Activated T-cell treated with anti-CD3 and anti-CD28 coated beads, Interleukin-2, amount 50 U/mL, for 72 hours (primary cell): ENCODE results near the gene IPO4. TPM values are rescaled to one million over a fixed set of nuclear protein-coding genes. Genes with fewer than 3 reads are reported as not detected.

Experiments used
- ATAC-seq, 2 donors: fragments of 150-1000 bp; cut with Tn5 transposase; replicated peaks in 1 of 2; 2 replicates each; pipeline ENCODE4 v1.10.0; 2021; ENCODE audit warnings: moderate library complexity in 2 of 2, mild to moderate bottlenecking in 1 of 2
- DNase-seq, 2 donors: peaks; one replicate each; pipeline ENCODE4 v3.0.0; 2021 to 2022; ENCODE audit warnings: mixed read lengths in 1 of 2
- H3K27ac Mint-ChIP-seq: one replicate; pipeline ENCODE4 v1.8.0; 2022; ENCODE audit warnings: mild to moderate bottlenecking, moderate library complexity, mixed read lengths
- H3K27me3 Mint-ChIP-seq: one replicate; pipeline ENCODE4 v1.8.0; 2022; ENCODE audit warnings: low read depth, mixed read lengths
- H3K36me3 Mint-ChIP-seq, 2 donors: one replicate each; pipeline ENCODE4 v1.8.0; 2022; ENCODE audit warnings: mixed read lengths in 2 of 2, mild to moderate bottlenecking in 1 of 2; ENCODE audit not compliant: insufficient read depth in 2 of 2
- H3K4me1 Mint-ChIP-seq: one replicate; pipeline ENCODE4 v1.8.0; 2022; ENCODE audit warnings: low read depth, mixed read lengths
- H3K4me3 Mint-ChIP-seq, 2 donors: one replicate each; pipeline ENCODE4 v1.8.0; 2022; ENCODE audit warnings: mild to moderate bottlenecking in 2 of 2, mixed read lengths in 2 of 2, moderate library complexity in 2 of 2
- H3K9me3 Mint-ChIP-seq, 2 donors: one replicate each; pipeline ENCODE4 v1.8.0; 2022; ENCODE audit warnings: mixed read lengths in 2 of 2
- total RNA-seq, 2 donors: library from RNA; stranded (reverse); gene quantifications; one replicate each; pipeline ENCODE4 v1.2.3, GENCODE V29; 2022

The IPO4 gene
- total RNA-seq = 10 to 100 TPM; 30.9 to 38.0 TPM

GRCh38 chr14:24188251-24189058 lies at the start of gene IPO4:
Gene IPO4 (minus strand): TSS chr14:24188816. CDS start chr14:24188787, 29 bp downstream.
- peak; percentile 94 to 96 for DNase-seq
- Mint-ChIP-seq H3K4me1 (peaks cover 49% of the 10 kb centered on the region), H3K4me3 (peak within 1 kb of the TSS; percentile 91 to 93), H3K27ac (peak within 1 kb of the TSS; percentile 89), H3K27me3 (no peaks in the 10 kb centered on the region), H3K9me3 (no peaks in the 10 kb centered on the region), H3K36me3 (peaks cover 3 to 9% of the 10 kb centered on the region in 2 donors)
- ATAC-seq = peak; percentile 92

GRCh38 chr14:24238123-24238522 lies 49.5 kb upstream of the IPO4 start:
- peak overlapping the region; percentile 16 for H3K27ac Mint-ChIP-seq
- ATAC-seq (no peak), DNase-seq (no peak)
- no peaks in the 10 kb centered on the region for H3K9me3 Mint-ChIP-seq
- no peaks in the 10 kb centered on the region for H3K27me3 Mint-ChIP-seq
- peaks cover 79% of the 10 kb centered on the region for H3K4me1 Mint-ChIP-seq
- H3K4me3 Mint-ChIP-seq = no peak overlapping the region
- H3K36me3 Mint-ChIP-seq = peaks cover 15 to 16% of the 10 kb centered on the region in 2 donors

GRCh38 chr14:24237463-24237955 lies 48.9 kb upstream of the IPO4 start:
- no peaks in the 10 kb centered on the region for H3K9me3 Mint-ChIP-seq
- peak overlapping the region; percentile 16 for H3K27ac Mint-ChIP-seq
- DNase-seq (no peak), ATAC-seq (no peak)
- peaks cover 75% of the 10 kb centered on the region for H3K4me1 Mint-ChIP-seq
- peaks cover 15 to 16% of the 10 kb centered on the region in 2 donors for H3K36me3 Mint-ChIP-seq
- H3K4me3 Mint-ChIP-seq = no peak overlapping the region
- H3K27me3 Mint-ChIP-seq = no peaks in the 10 kb centered on the region

GRCh38 chr14:24236689-24237462 lies 48.3 kb upstream of the IPO4 start:
- ATAC-seq = no peak
- DNase-seq = no peak
- Mint-ChIP-seq H3K36me3 (peaks cover 15 to 17% of the 10 kb centered on the region in 2 donors), H3K9me3 (no peaks in the 10 kb centered on the region), H3K4me3 (no peak overlapping the region), H3K27me3 (no peaks in the 10 kb centered on the region), H3K27ac (no peak overlapping the region), H3K4me1 (peaks cover 75% of the 10 kb centered on the region)

DNA sequence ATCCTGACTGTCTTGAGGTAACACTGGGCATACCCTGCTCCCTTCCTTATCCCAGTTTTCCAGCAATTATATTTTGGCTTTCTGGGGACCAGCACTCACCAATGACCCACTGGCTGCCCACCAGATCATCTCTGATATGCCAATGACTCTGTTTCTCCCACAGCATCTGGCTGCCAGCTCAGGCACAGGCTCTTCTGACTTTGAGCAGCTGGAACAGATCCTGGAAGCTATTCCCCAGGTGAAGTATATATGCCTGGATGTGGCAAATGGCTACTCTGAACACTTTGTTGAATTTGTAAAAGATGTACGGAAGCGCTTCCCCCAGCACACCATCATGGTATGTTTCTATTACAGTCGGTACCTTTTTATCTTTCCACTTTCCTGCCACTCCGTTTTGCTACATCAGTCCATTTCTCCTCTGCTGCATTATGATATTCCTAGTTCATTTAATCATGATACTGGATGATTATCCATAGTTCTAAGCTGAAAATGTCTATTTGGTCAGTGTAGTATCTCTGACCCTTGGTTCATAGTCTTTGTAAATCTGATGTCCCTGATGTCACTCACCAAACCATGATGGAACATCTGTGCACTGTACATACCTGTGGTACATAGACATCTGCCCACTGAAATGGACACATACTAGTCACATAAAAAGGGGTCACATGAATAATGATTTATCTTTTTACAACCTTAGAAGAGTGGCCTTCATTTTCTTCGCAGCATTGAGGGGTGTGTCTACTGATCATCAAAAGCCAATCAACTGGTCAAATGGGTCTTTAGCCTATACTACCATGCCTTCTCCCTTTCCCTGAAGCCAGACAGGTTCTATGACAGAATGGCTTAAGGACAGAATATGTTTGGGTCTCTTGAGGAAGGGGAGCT lies 47.4 kb upstream of the IPO4 start:
- H3K4me3 Mint-ChIP-seq = no peak overlapping the region
- H3K9me3 Mint-ChIP-seq = no peaks in the 10 kb centered on the region
- H3K27ac Mint-ChIP-seq = peak overlapping the region; percentile 78
- H3K4me1 Mint-ChIP-seq = peaks cover 81% of the 10 kb centered on the region
- peaks cover 16 to 17% of the 10 kb centered on the region in 2 donors for H3K36me3 Mint-ChIP-seq
- H3K27me3 Mint-ChIP-seq = no peaks in the 10 kb centered on the region
- DNase-seq (no peak), ATAC-seq (no peak)

DNA sequence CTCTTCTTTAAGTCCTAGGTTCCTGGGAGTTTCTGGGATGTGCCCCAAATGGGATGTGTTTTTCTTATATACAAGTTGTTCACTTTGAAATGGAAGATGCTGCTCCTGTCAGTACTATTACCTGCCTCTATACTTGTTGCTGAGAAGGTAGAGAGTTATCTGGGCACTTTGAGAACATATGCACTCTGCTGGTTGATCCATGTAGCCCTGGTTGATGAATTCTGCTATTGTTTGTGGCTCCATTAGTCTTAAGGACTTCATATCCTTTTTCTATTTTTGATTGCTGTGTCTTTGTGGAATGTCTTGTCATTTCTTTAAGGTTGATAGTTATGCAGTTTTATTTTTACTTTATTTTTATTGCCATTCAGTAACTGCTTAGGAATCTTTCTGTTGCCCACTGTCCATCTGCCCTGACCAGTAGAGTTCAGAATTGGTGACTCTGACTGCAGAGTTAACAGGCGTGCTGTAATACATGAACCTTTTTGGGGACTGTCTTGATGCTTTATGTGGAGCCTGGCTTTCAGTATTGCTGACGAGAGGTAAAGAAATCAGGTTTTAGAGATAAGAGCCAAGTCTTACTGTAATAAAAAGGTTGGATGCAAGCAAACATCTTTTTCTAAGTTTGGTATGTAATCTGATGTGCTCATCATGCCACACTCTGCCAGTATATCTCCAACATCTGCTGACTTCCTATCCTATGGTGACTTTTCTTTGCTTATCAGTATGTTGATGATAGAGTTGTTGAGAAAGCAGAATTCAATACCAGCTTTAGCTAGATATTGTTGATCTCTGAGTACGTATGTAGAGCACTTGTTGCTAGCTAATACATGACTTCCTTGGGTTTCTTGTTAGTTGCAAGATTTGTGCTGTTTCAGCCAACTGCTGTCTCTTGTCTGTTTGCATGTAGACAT lies 45.7 kb upstream of the IPO4 start:
- peak overlapping the region; percentile 78 for H3K27ac Mint-ChIP-seq
- ATAC-seq = no peak
- H3K27me3 Mint-ChIP-seq = no peaks in the 10 kb centered on the region
- peaks cover 13 to 14% of the 10 kb centered on the region in 2 donors for H3K36me3 Mint-ChIP-seq
- no peak for DNase-seq
- H3K4me3 Mint-ChIP-seq = peak overlapping the region; percentile 53 to 71
- H3K4me1 Mint-ChIP-seq = peaks cover 70% of the 10 kb centered on the region
- H3K9me3 Mint-ChIP-seq = no peaks in the 10 kb centered on the region

DNA sequence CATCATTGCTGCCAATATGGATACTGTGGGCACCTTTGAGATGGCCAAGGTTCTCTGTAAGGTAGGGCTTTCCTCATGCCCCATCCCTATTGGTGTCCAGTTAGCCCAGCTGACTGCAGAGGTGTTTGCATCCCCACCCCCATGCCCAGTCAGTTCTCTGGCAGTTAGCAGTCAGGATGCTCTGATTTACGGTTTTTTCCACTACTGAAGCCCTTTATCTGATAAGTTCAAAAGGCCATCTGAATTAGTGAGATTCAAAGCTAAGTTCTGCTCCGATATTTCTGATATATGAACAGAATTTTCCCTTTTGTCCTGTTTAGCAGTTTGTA lies 44.9 kb upstream of the IPO4 start:
- no peak for DNase-seq
- Mint-ChIP-seq H3K27me3 (no peaks in the 10 kb centered on the region), H3K27ac (peak overlapping the region; percentile 66), H3K9me3 (no peaks in the 10 kb centered on the region), H3K4me3 (peak overlapping the region; percentile 71 to 84), H3K36me3 (peaks cover 11 to 16% of the 10 kb centered on the region in 2 donors), H3K4me1 (peaks cover 67% of the 10 kb centered on the region)
- peak in 1 of 2 donors; percentile 16 for ATAC-seq

- Mint-ChIP-seq H3K4me1 (peaks cover 65% of the 10 kb centered on the region), H3K9me3 (no peaks in the 10 kb centered on the region), H3K27me3 (no peaks in the 10 kb centered on the region), H3K4me3 (peak within 1 kb of the TSS; percentile 71 to 84), H3K27ac (peak within 1 kb of the TSS; percentile 85), H3K36me3 (peaks cover 8 to 12% of the 10 kb centered on the region in 2 donors)
- peak; percentile 58 to 61 for ATAC-seq
- peak; percentile 21 to 24 for DNase-seq
These were observed 44.3 kb upstream of the IPO4 start, which contains the start of gene GMPR2 for GRCh38 chr14:24232645-24233537. Gene GMPR2 (plus strand): TSS chr14:24232929. CDS start chr14:24233254, 325 bp downstream.

DNA sequence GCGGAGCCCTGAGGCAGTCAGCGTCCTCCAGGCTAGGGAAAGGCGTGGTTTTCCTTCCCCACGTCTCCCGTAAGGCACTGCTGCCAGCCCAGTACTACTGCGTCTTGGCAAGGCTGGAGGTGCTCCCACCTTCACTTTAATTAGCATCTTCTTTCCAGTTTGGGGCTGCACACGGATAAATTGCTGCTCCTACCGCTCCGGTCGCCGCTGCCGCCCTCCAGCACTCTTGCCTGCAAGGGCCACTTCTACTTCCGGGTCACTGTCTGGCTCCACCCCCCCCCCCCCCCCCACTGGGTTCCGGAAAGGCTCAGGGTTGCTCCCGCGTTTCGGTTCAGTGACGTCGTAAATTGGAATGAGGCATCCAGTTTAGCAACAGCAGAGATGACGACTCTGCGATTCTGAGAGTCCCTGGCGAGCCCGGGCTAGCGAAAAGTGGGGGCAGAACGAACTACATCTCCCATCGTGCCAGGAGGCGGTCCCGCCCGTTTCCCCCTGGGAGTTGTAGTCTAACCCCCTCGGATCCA lies 43.6 kb upstream of the IPO4 start, which contains the start of gene NEDD8:
TSS of gene NEDD8 (minus strand) at position 247 of the 524 bp plus-strand sequence. CDS start at position 147, 100 bp downstream.
- peaks cover 8% of the 10 kb centered on the region in 2 donors for H3K36me3 Mint-ChIP-seq
- ATAC-seq (peak; percentile 87 to 93), DNase-seq (peak; percentile 90 to 93)
- H3K27me3 Mint-ChIP-seq = no peaks in the 10 kb centered on the region
- no peaks in the 10 kb centered on the region for H3K9me3 Mint-ChIP-seq
- peaks cover 63% of the 10 kb centered on the region for H3K4me1 Mint-ChIP-seq
- peak within 1 kb of the TSS; percentile 85 for H3K27ac Mint-ChIP-seq
- H3K4me3 Mint-ChIP-seq = peak within 1 kb of the TSS; percentile 71 to 84

- ATAC-seq (peak; percentile 22 to 27), DNase-seq (peak; percentile 29 to 30)
- no peaks in the 10 kb centered on the region for H3K9me3 Mint-ChIP-seq
- H3K27ac Mint-ChIP-seq = peak overlapping the region; percentile 85
- H3K27me3 Mint-ChIP-seq = no peaks in the 10 kb centered on the region
- H3K4me1 Mint-ChIP-seq = peaks cover 63% of the 10 kb centered on the region
- H3K36me3 Mint-ChIP-seq = peaks cover 9% of the 10 kb centered on the region in 2 donors
- peak overlapping the region; percentile 71 to 84 for H3K4me3 Mint-ChIP-seq
These were observed 42.9 kb upstream of the IPO4 start for GRCh38 chr14:24231263-24232120.
